Mesenchymal stem cell (in vitro differentiated cells and primary cell): ENCODE results near the gene SORCS1.

ENCODE experiments used
- DNase-seq: peaks from one replicate; pipeline ENCODE4 v3.0.0-alpha.2; 2013
- H2AFZ ChIP-seq: one replicate; pipeline ENCODE4 v1.6.1; 2013; ENCODE audit warnings: low read depth, mild to moderate bottlenecking, control low read depth, inconsistent platforms, low read length, moderate library complexity
- H2AK5ac ChIP-seq: 2 replicates; pipeline ENCODE4 v1.6.1; 2013; ENCODE audit warnings: low read length, moderate library complexity, mild to moderate bottlenecking, inconsistent platforms; ENCODE audit not compliant: severe bottlenecking
- H2BK120ac ChIP-seq: one replicate; pipeline ENCODE4 v1.6.1; 2013; ENCODE audit warnings: low read depth, mild to moderate bottlenecking, inconsistent platforms, low read length, moderate library complexity
- H2BK12ac ChIP-seq, 2 experiments: one replicate each; pipeline ENCODE4 v1.6.1; 2013; ENCODE audit warnings: inconsistent platforms in 2 of 2, low read length in 2 of 2, mild to moderate bottlenecking in 2 of 2, moderate library complexity in 2 of 2, control low read depth in 1 of 2
- H2BK15ac ChIP-seq: one replicate; pipeline ENCODE4 v1.6.1; 2013; ENCODE audit warnings: mild to moderate bottlenecking, low read depth, inconsistent platforms; ENCODE audit not compliant: poor library complexity, severe bottlenecking
- H2BK5ac ChIP-seq: 2 replicates; pipeline ENCODE4 v1.6.1; 2013; ENCODE audit warnings: low read depth, mild to moderate bottlenecking, low read length, control low read depth, inconsistent platforms; ENCODE audit not compliant: poor library complexity, severe bottlenecking
- H3K14ac ChIP-seq, 2 experiments: one replicate each; pipeline ENCODE4 v1.6.1; 2013; ENCODE audit warnings: inconsistent platforms in 2 of 2, low read length in 2 of 2, control low read depth in 1 of 2, mild to moderate bottlenecking in 1 of 2, moderate library complexity in 1 of 2
- H3K18ac ChIP-seq, 2 experiments: one replicate each; pipeline ENCODE4 v1.6.1; 2013; ENCODE audit warnings: inconsistent platforms in 2 of 2, low read length in 2 of 2, control low read depth in 1 of 2, low read depth in 1 of 2, mild to moderate bottlenecking in 1 of 2
- H3K23ac ChIP-seq, 2 experiments: one replicate each; pipeline ENCODE4 v1.6.1; 2013; ENCODE audit warnings: inconsistent platforms in 2 of 2, low read length in 2 of 2, mild to moderate bottlenecking in 2 of 2, moderate library complexity in 2 of 2, control low read depth in 1 of 2
- H3K27ac ChIP-seq: 2 replicates; pipeline ENCODE4 v1.5.1; 2013; ENCODE audit warnings: mild to moderate bottlenecking, moderate library complexity, low read length, control low read depth, inconsistent platforms; ENCODE audit not compliant: poor library complexity, severe bottlenecking
- H3K27me3 ChIP-seq, 2 experiments: 2 replicates each; pipeline versions ENCODE4 v1.6.1 to v1.7.0; 2013; ENCODE audit warnings: low read length in 2 of 2, mild to moderate bottlenecking in 2 of 2, moderate library complexity in 2 of 2, control low read depth in 1 of 2, inconsistent platforms in 1 of 2; ENCODE audit not compliant: control insufficient read depth in 1 of 2, insufficient read depth in 1 of 2
- H3K36me3 ChIP-seq, 2 experiments: 2 replicates each; pipeline versions ENCODE4 v1.6.1 to v1.7.0; 2013; ENCODE audit warnings: low read length in 2 of 2, control low read depth in 1 of 2, inconsistent platforms in 1 of 2, low read depth in 1 of 2, mild to moderate bottlenecking in 1 of 2; ENCODE audit not compliant: insufficient read depth in 2 of 2, control insufficient read depth in 1 of 2
- H3K4ac ChIP-seq, 2 experiments: one replicate each; pipeline ENCODE4 v1.6.1; 2013; ENCODE audit warnings: inconsistent platforms in 2 of 2, low read length in 2 of 2, mild to moderate bottlenecking in 2 of 2, moderate library complexity in 2 of 2, control low read depth in 1 of 2, low read depth in 1 of 2
- H3K4me1 ChIP-seq: 2 replicates; pipeline ENCODE4 v1.6.1; 2013; ENCODE audit warnings: low read depth, low read length, control low read depth; ENCODE audit not compliant: control insufficient read depth, insufficient read depth
- H3K4me2 ChIP-seq: 2 replicates; pipeline ENCODE4 v1.6.1; 2013; ENCODE audit warnings: low read length, mild to moderate bottlenecking, inconsistent platforms; ENCODE audit not compliant: poor library complexity, severe bottlenecking
- H3K4me3 ChIP-seq, 2 experiments: 2 replicates each; pipeline versions ENCODE4 v1.5.1 to v1.7.0; 2013; ENCODE audit warnings: low read length in 2 of 2, mild to moderate bottlenecking in 2 of 2, control low read depth in 1 of 2, low read depth in 1 of 2; ENCODE audit not compliant: insufficient read depth in 1 of 2
- H3K79me1 ChIP-seq: replicated peaks from 2 replicates; pipeline ENCODE4 v1.6.1; 2013; ENCODE audit warnings: mild to moderate bottlenecking, control low read depth, low read length, inconsistent platforms; ENCODE audit not compliant: poor library complexity, severe bottlenecking
- H3K9ac ChIP-seq: 2 replicates; pipeline ENCODE4 v1.7.0; 2013; ENCODE audit warnings: mild to moderate bottlenecking, low read length, moderate library complexity
- H3K9me3 ChIP-seq: 2 replicates; pipeline ENCODE4 v1.7.0; 2013; ENCODE audit warnings: mild to moderate bottlenecking, low read length; ENCODE audit not compliant: control insufficient read depth
- H4K8ac ChIP-seq: one replicate; pipeline ENCODE4 v1.6.1; 2013; ENCODE audit warnings: inconsistent platforms, mild to moderate bottlenecking, low read length, moderate library complexity
- H4K91ac ChIP-seq: one replicate; pipeline ENCODE4 v1.6.1; 2013; ENCODE audit warnings: mild to moderate bottlenecking, low read length, inconsistent platforms
- WGBS: methylation state at CpG from one replicate; pipeline ENCODE4 v1.1.7; 2013; ENCODE audit warnings: mixed read lengths; 5-methylcytosine and 5-hydroxymethylcytosine counted together

SORCS1 gene

DNA sequence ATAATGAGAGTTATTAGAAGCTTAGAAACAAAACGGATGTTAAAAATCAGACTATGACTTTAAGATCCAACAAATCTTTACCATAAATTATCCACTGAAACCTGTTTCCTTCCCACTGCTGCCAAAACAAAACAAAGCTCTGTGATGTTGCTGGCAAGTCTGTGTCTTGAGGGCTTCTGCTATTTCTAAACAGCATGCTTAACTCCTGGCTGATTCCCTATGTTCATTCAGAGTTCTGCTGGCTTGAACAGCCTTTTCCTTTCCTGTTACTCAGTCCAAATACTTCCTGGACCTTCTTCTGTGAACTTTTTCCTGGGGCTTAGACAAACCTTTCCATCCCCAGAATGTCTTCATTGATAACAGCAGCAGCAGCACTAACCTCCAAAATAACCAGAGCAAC lies 448.1 kb downstream of the SORCS1 start:
- no peak overlapping the region for H2AK5ac ChIP-seq
- no peak overlapping the region for H3K4ac ChIP-seq
- no peak overlapping the region for H3K14ac ChIP-seq
- 71% methylated on average over 1 of the region's 1 CpG for WGBS
- no peak overlapping the region for H2BK12ac ChIP-seq
- H3K9me3 ChIP-seq = no peaks in the 10 kb centered on the region
- no peak overlapping the region for H2BK15ac ChIP-seq
- no peak overlapping the region for H2AFZ ChIP-seq
- H4K91ac ChIP-seq = no peak overlapping the region
- no peak overlapping the region for H2BK5ac ChIP-seq
- H3K4me2 ChIP-seq = no peak overlapping the region
- no peak overlapping the region for H3K27ac ChIP-seq
- H3K18ac ChIP-seq = no peak overlapping the region
- DNase-seq = no peak
- no peaks in the 10 kb centered on the region for H3K36me3 ChIP-seq
- no peaks in the 10 kb centered on the region for H3K27me3 ChIP-seq
- no peak overlapping the region for H3K23ac ChIP-seq
- no peak overlapping the region for H4K8ac ChIP-seq
- no peak overlapping the region for H2BK120ac ChIP-seq
- no peak overlapping the region for H3K4me3 ChIP-seq
- H3K4me1 ChIP-seq = no peaks in the 10 kb centered on the region
- H3K9ac ChIP-seq = no peak overlapping the region
- no peaks in the 10 kb centered on the region for H3K79me1 ChIP-seq

DNA sequence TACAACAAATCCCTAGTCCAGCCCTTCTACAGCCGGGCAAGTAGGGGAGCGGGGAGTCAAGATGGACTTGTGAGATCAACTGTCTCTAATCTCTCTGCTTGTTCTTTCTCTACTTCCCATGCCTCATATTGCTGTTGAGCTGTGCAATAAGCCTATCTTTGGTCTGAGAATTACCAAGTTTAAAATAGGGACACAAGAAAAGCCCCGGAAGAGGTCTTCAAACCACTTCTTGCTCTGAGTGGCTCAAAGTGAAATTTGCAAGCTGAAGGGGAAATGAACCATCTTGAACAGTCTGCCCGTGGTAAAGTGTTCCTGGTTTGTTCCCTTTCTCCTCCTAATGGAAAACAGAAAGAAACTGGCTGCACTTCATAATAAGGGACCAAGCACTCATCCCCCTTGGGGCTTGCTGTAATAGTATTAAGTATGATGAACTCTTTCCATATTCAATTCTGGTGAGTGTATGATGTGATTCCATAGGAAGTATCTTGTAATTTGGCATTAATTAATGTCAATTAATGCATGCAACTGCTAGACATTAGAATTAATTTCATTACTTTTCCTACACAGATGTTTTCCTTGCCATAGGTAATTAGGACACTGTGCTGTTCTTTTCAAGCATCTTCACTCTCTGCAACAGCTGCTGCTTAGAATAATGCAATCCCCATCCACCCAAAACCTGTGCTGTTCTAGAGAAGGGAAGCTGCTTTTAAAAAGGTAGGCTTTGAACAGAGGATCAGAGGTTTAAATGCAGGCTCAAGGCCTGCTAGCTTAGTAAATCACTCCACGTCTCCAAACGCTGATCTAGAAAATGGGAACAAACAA lies 449.6 kb downstream of the SORCS1 start:
- 85% methylated on average over 3 of the region's 6 CpGs for WGBS

DNA sequence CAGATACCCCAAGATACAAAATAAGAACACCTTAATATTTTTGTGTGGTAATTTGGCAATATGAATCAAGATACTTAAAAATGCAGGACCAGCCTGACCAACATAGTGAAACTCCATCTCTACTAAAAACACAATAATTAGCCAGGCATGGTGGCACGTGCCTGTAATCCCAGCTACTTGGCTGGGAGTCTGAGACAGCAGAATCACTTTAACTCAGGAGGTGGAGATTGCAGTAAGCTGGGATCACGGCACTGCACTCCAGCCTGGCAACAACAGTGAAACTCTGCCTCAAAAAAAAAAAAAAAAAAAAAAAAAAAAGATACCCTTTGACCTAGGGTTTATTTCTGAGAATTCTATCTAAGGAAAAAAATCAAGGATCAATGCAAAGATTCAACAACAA lies 450.7 kb downstream of the SORCS1 start:
- Histone ChIP-seq H3K18ac (no peak overlapping the region), H4K91ac (no peak overlapping the region), H2AK5ac (no peak overlapping the region), H2AFZ (no peak overlapping the region), H3K27me3 (no peaks in the 10 kb centered on the region), H3K4me2 (no peak overlapping the region), H3K27ac (no peak overlapping the region), H3K4me3 (no peak overlapping the region), H3K79me1 (no peaks in the 10 kb centered on the region), H2BK15ac (no peak overlapping the region), H3K36me3 (no peaks in the 10 kb centered on the region), H2BK5ac (no peak overlapping the region), H3K4ac (no peak overlapping the region), H2BK120ac (no peak overlapping the region), H3K9me3 (no peaks in the 10 kb centered on the region), H3K4me1 (no peaks in the 10 kb centered on the region), H3K14ac (no peak overlapping the region), H3K9ac (no peak overlapping the region), H2BK12ac (no peak overlapping the region), H4K8ac (no peak overlapping the region), H3K23ac (no peak overlapping the region)
- 80% methylated on average over 1 of the region's 2 CpGs for WGBS
- DNase-seq = no peak

More for the DNA sequence above, 449.6 kb downstream of the SORCS1 start:
- Histone ChIP-seq H3K27me3 (no peaks in the 10 kb centered on the region), H2BK120ac (no peak overlapping the region), H3K4ac (no peak overlapping the region), H3K9me3 (no peaks in the 10 kb centered on the region), H3K27ac (no peak overlapping the region), H3K9ac (no peak overlapping the region), H2AFZ (no peak overlapping the region), H2AK5ac (no peak overlapping the region), H3K14ac (no peak overlapping the region), H4K8ac (no peak overlapping the region), H2BK12ac (no peak overlapping the region), H3K4me1 (no peaks in the 10 kb centered on the region), H3K18ac (no peak overlapping the region), H4K91ac (no peak overlapping the region), H3K4me2 (no peak overlapping the region), H3K36me3 (no peaks in the 10 kb centered on the region), H2BK5ac (no peak overlapping the region), H3K23ac (no peak overlapping the region), H3K79me1 (no peaks in the 10 kb centered on the region), H3K4me3 (no peak overlapping the region), H2BK15ac (no peak overlapping the region)
- no peak for DNase-seq

DNA sequence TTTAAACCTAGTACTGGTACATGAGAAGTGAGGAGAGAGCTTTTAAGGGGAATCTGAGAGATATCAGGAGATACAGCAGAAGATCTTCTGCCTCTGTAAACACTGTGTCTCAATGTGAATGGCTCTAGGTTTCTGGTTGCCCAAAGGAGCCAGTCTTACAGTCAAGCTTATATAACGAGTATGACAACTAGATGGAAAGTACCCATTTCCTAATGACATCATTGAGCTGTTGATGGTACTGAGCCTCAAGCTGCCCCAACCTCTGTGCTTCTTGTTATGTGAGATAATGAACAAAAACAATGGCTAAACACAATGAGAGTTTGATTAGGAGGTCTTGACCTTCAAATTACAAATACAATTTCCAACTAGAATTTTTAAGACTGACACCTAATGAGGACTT lies 451.5 kb downstream of the SORCS1 start:
- no peak overlapping the region for H3K18ac ChIP-seq
- no peak overlapping the region for H3K4me3 ChIP-seq
- no peaks in the 10 kb centered on the region for H3K79me1 ChIP-seq
- H2BK5ac ChIP-seq = no peak overlapping the region
- H2BK12ac ChIP-seq = no peak overlapping the region
- DNase-seq = no peak
- H3K9me3 ChIP-seq = no peaks in the 10 kb centered on the region
- no peak overlapping the region for H2BK120ac ChIP-seq
- no peak overlapping the region for H3K4me2 ChIP-seq
- H3K23ac ChIP-seq = no peak overlapping the region
- no peak overlapping the region for H3K4ac ChIP-seq
- H2AFZ ChIP-seq = no peak overlapping the region
- no peaks in the 10 kb centered on the region for H3K36me3 ChIP-seq
- H2AK5ac ChIP-seq = no peak overlapping the region
- no peak overlapping the region for H4K8ac ChIP-seq
- no peak overlapping the region for H4K91ac ChIP-seq
- no peak overlapping the region for H3K14ac ChIP-seq
- H2BK15ac ChIP-seq = no peak overlapping the region
- no peaks in the 10 kb centered on the region for H3K27me3 ChIP-seq
- H3K9ac ChIP-seq = no peak overlapping the region
- H3K4me1 ChIP-seq = no peaks in the 10 kb centered on the region
- WGBS = no CpG with 5 or more reads among the region's 1 CpG
- no peak overlapping the region for H3K27ac ChIP-seq
